ENCODE data around the gene SERPINE2.

Gene SERPINE2

DNA sequence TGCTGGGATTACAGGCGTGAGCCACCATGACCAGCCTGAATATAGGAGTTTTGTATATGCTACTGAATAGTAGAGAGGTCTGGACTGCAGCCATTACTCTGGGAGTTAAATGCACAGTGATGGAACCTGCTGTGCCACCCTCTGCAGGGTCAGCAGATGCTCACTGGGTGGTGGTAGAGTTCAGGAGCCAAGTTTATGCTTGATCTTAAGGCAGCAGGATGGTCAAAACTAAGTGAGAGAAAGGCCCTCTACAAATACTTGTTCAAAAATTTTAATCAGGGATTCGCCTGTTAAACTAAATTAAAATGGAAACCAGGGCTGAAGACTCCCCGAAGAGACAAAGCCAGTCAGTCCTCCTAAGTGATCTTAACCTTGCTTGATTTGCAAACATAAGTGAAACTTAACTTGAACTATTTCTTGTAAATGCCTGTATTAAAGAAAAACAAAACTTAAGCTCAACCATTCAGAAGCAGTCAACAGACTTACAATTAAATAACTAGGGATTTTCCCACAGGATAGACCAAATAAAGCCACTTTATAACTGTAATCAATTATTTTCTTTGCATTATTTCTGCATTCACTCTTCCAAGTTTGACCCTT, 89.7 kb downstream of the SERPINE2 start:
- H3K27ac ChIP-seq, result no peak overlapping the region
- no peak overlapping the region for H3K4me3 ChIP-seq (ENCODE audit: low read depth, low read length)
- TF ChIP-seq, protein P1, sequence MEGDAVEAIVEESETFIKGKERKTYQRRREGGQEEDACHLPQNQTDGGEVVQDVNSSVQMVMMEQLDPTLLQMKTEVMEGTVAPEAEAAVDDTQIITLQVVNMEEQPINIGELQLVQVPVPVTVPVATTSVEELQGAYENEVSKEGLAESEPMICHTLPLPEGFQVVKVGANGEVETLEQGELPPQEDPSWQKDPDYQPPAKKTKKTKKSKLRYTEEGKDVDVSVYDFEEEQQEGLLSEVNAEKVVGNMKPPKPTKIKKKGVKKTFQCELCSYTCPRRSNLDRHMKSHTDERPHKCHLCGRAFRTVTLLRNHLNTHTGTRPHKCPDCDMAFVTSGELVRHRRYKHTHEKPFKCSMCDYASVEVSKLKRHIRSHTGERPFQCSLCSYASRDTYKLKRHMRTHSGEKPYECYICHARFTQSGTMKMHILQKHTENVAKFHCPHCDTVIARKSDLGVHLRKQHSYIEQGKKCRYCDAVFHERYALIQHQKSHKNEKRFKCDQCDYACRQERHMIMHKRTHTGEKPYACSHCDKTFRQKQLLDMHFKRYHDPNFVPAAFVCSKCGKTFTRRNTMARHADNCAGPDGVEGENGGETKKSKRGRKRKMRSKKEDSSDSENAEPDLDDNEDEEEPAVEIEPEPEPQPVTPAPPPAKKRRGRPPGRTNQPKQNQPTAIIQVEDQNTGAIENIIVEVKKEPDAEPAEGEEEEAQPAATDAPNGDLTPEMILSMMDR (IDR thresholded peaks at IDR 0.05; ENCODE audit: low read depth, low read length), result no peak
- H3K36me3 ChIP-seq, result no peaks in the 10 kb centered on the region
- H3K9me3 ChIP-seq (ENCODE audit: severe bottlenecking), result no peaks in the 10 kb centered on the region
- H3K27me3 ChIP-seq (ENCODE audit: insufficient read depth, low read depth, severe bottlenecking), result no peaks in the 10 kb centered on the region
- no peak for DNase-seq

DNA sequence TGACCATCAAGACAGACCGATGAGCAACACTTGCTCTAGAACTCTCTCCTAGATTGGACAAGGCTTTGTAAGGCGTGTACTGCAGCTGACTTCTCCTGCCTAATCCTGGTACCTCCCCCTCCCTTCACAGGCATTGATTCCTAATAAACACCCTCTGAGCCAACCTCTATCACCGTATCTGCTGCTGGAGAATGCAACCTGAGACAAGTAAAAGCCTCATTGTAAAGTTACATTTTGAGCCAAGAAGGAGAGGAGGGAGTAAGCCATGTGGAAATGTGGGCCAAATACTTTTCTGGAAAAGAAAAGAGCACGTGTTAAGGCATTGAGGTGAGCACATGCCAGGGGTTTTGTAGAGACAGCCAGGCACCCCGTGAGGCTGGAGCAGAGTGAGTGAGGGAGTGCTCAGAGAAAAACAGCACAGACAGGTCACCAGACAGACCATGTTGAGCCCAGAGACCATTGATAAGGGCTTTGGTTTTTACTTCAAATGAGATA, 91.3 kb downstream of the SERPINE2 start:
- no peaks in the 10 kb centered on the region for H3K9me3 ChIP-seq (ENCODE audit: severe bottlenecking)
- no peaks in the 10 kb centered on the region; the same call in 1 of the 2 replicates for H3K36me3 ChIP-seq
- no peak overlapping the region for H3K27ac ChIP-seq
- TF ChIP-seq, protein P1 (IDR thresholded peaks at IDR 0.05; ENCODE audit: low read depth, low read length), result no peak
- no peak overlapping the region for H3K4me3 ChIP-seq (ENCODE audit: low read depth, low read length)
- H3K27me3 ChIP-seq (ENCODE audit: insufficient read depth, low read depth, severe bottlenecking), result no peaks in the 10 kb centered on the region
- peak; percentile 30 for DNase-seq

DNA sequence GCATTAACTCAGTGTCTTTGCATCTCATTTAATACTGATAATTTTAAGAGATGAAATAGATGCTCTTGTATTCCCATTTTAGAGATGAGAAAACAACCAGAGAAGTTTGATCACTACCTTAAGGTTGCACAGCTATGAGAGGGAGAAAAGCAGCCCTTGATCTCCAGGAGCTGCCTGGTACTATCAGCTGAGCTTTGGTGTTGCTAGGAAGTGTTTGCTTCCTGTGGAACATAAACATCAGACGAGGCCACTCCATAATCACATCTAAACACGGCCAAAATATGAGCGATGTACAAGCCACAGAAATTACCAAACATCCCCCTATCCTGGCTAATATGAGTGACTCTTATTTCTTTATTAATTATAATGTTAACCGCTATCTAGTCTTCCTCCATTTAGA, 93.3 kb downstream of the SERPINE2 start:
- Histone ChIP-seq H3K27me3 (ENCODE audit: insufficient read depth, low read depth, severe bottlenecking) (no peaks in the 10 kb centered on the region), H3K27ac (no peak overlapping the region), H3K4me3 (ENCODE audit: low read depth, low read length) (no peak overlapping the region), H3K9me3 (ENCODE audit: severe bottlenecking) (no peaks in the 10 kb centered on the region), H3K36me3 (no peaks in the 10 kb centered on the region; the same call in 1 of the 2 replicates)
- TF ChIP-seq, protein P1 (IDR thresholded peaks at IDR 0.05; ENCODE audit: low read depth, low read length), result no peak
- DNase-seq, result no peak

DNA sequence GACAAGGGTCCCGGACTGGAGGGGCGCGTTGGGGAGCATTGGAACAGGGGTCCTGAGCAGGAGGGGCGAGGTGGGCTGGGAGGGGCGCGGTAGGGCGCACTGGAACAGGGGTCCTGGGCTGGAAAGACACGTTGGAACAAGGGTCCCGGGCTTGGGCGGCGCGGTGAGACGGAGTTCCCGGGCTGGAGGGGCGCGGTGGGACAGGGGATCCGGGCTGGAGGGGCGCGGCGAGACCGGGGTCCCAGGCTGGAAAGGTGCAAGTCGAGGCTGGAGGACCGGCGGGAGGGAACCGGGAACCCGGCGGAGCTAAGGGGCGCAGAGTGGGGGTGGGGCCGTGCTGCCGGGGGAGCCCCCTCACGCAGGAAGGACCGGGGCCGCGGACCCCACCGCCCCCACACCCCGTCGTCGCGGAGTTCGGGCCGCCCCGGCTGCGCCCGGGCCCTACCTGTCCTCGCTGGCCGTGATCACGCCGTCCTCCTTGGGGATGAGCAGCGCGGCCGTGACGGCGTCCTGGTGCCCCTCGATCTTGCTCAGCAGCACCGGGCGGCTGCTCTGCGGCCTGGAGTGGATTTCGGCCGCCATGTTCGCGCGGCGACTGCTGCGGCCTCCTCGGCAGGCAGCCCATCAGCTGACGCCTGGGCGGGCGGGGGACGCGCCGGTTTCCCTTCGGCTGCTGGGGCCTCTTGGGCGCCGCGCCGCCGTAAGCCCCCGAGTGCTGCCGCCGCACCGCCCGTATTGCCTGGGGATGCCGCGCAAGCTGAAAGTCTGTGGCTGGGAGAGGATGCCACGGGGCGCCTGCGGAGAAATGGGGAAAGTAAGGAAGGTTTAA, 94.2 kb downstream of the SERPINE2 start, which contains the start of gene WDFY1:
WDFY1 (minus strand) TSS at position 633 of the 829 bp plus-strand sequence; CDS start at position 582, 51 bp downstream.
- H3K27ac ChIP-seq, result peak within 1 kb of the TSS; percentile 84
- no peaks in the 10 kb centered on the region for H3K27me3 ChIP-seq (ENCODE audit: insufficient read depth, low read depth, severe bottlenecking)
- DNase-seq, result peak; percentile 88
- no peaks in the 10 kb centered on the region; the same call in none of the 2 replicates for H3K36me3 ChIP-seq
- H3K4me3 ChIP-seq (ENCODE audit: low read depth, low read length), result peak within 1 kb of the TSS; percentile 94
- TF ChIP-seq, protein P1 (IDR thresholded peaks at IDR 0.05; ENCODE audit: low read depth, low read length), result no peak
- no peaks in the 10 kb centered on the region for H3K9me3 ChIP-seq (ENCODE audit: severe bottlenecking)

DNA sequence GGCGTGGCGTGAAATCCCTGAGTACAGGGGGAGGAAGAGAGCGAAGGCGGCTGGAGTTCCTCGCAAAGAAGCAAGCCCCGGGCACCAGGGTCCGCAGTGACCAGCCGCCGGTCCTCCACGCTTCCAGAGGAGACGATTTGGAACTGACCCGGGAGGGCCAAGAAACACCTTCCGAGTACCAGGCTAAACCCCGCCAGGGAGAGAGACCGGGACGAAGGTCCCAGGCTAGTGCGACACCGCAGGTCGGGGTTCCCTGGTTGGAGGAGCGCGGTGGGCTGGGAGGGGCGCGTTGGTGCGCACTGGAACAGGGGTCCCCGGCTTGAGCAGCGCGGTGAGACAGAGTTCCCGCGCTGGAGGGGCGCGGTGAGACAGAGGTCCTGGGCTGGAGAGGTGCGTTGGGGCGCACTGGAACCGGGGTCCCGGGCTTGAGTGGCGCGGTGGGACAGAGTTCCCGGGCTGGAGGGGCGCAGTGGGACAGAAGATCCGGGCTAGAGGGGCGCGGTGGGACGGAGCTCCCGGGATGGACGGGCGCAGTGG, 94.9 kb downstream of the SERPINE2 start:
- peak; percentile 42 for DNase-seq
- H3K4me3 ChIP-seq (ENCODE audit: low read depth, low read length), result peak overlapping the region; percentile 94
- no peaks in the 10 kb centered on the region; the same call in none of the 2 replicates for H3K36me3 ChIP-seq
- H3K9me3 ChIP-seq (ENCODE audit: severe bottlenecking), result no peaks in the 10 kb centered on the region
- H3K27me3 ChIP-seq (ENCODE audit: insufficient read depth, low read depth, severe bottlenecking), result no peaks in the 10 kb centered on the region
- peak overlapping the region; percentile 84 for H3K27ac ChIP-seq
- TF ChIP-seq, protein P1 (IDR thresholded peaks at IDR 0.05; ENCODE audit: low read depth, low read length), result no peak
